Ramos (cell line): ENCODE data around the gene MRPL34.

Experiments used
- in situ Hi-C: fragments of 300-500 bp; cut with MboI; formaldehyde crosslinking; loops from one replicate; pipeline ENCODE4 v1.14.3; 2022; ENCODE audit warnings: low sequenced_read_pairs; ENCODE audit not compliant: unreplicated experiment

The MRPL34 gene

GRCh38 chr19:17326595-17326966 is 20.9 kb downstream of the MRPL34 start:
- in situ Hi-C loops: no loop called here

- in situ Hi-C loops: no loop called here
These were observed 21.5 kb downstream of the MRPL34 start for GRCh38 chr19:17327068-17327653.

GRCh38 chr19:17327654-17328516 is 22.2 kb downstream of the MRPL34 start:
- in situ Hi-C loops: no loop called here

GRCh38 chr19:17328517-17329365 is 23.1 kb downstream of the MRPL34 start:
- in situ Hi-C loops: no loop called here

- in situ Hi-C loops: no loop called here
These were observed 23.9 kb downstream of the MRPL34 start for GRCh38 chr19:17329366-17330261.

GRCh38 chr19:17330262-17331044 is 24.8 kb downstream of the MRPL34 start:
- in situ Hi-C loops: no loop called here

GRCh38 chr19:17331045-17331558 is 25.4 kb downstream of the MRPL34 start:
- in situ Hi-C loops: no loop called here

- in situ Hi-C loops: no loop called here
These were observed 26.6 kb downstream of the MRPL34 start for GRCh38 chr19:17332360-17332676.

- in situ Hi-C loops: no loop called here
These were observed 27.3 kb downstream of the MRPL34 start for GRCh38 chr19:17332677-17333581.

GRCh38 chr19:17333611-17334413 is 28.1 kb downstream of the MRPL34 start:
- in situ Hi-C loops: no loop called here

- in situ Hi-C loops: no loop called here
These were observed 29.0 kb downstream of the MRPL34 start, which contains the start of gene ANO8 for GRCh38 chr19:17334414-17335409. ANO8 (minus strand) TSS chr19:17334855; CDS start chr19:17334670, 185 bp downstream.

- in situ Hi-C loops: no loop called here
These were observed 29.9 kb downstream of the MRPL34 start for GRCh38 chr19:17335575-17335974.

- in situ Hi-C loops: no loop called here
These were observed 31.4 kb downstream of the MRPL34 start, which contains the start of gene GTPBP3 for GRCh38 chr19:17336872-17337674. GTPBP3 (plus strand) TSS chr19:17337553; CDS start chr19:17337612, 59 bp downstream.

- in situ Hi-C loops: no loop called here
These were observed 32.2 kb downstream of the MRPL34 start for GRCh38 chr19:17337675-17338432.
